ENCODE data around the gene APBA2.

- TF ChIP-seq CTCF (IDR thresholded peaks at IDR 0.05) (no peak), EP300 (IDR thresholded peaks at IDR 0.05) (no peak)
These were observed 44.2 kb downstream of the APBA2 start for GRCh38 chr15:28930011-28930410.

All from sigmoid colon (tissue), 4 donors.